ENCODE data around the gene TMEM30B. TPM values are rescaled to one million over a fixed set of nuclear protein-coding genes. Genes with fewer than 3 reads are reported as not detected.

The TMEM30B gene
- total RNA-seq, 4 donors from 2014 or later, result 0.83 to 4.4 (median 3.0) TPM

DNA sequence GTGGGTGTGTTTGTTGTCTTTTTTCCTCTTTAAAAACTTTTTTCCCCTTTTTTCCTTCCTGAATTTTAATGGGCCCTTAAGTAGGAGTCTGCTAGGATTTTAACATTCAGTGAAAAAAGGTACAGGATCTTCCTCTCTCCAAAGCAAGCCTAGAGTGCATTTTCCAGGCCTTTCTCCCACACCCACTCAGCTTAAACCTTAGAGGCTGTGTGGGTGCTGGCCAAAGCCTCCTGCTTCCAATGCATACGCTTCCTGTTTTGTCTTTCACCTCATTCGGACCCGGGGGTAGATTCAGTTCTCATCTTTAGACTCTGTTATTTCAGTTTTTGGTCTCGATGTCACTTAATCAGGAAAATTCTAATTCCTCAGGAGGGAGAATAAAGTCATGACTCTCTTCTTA, 51.2 kb downstream of the TMEM30B start:
- H3K4me3 ChIP-seq, result no peak overlapping the region
- TF ChIP-seq CTCF (IDR thresholded peaks at IDR 0.05) (no peak), POLR2A (IDR thresholded peaks at IDR 0.05; ENCODE audit: low read depth) (no peak), POLR2AphosphoS5 (IDR thresholded peaks at IDR 0.05) (no peak), EP300 (IDR thresholded peaks at IDR 0.05) (no peak)
- intact Hi-C loops (cut with DNase I), result no loop called here
- no peak for DNase-seq (ENCODE audit: extremely low spot score)
- WGBS, result 73% methylated on average over 4 of the region's 4 CpGs
- no peak overlapping the region for H3K27ac ChIP-seq (replicated peaks in 1 of 4)
- peaks cover 0 to 8% (median 3%) of the 10 kb centered on the region in 4 donors for H3K4me1 ChIP-seq
- H3K9me3 ChIP-seq, result no peaks in the 10 kb centered on the region
- no peaks in the 10 kb centered on the region for H3K27me3 ChIP-seq
- H3K36me3 ChIP-seq, result no peaks in the 10 kb centered on the region

GRCh38 chr14:61229475-61229888, 51.7 kb downstream of the TMEM30B start:
- Histone ChIP-seq H3K36me3 (no peaks in the 10 kb centered on the region), H3K9me3 (no peaks in the 10 kb centered on the region), H3K27ac (replicated peaks in 1 of 4) (no peak overlapping the region), H3K4me1 (peaks cover 0 to 8% (median 3%) of the 10 kb centered on the region in 4 donors), H3K27me3 (no peaks in the 10 kb centered on the region), H3K4me3 (no peak overlapping the region)
- intact Hi-C loops (cut with DNase I), result no loop called here
- DNase-seq (ENCODE audit: extremely low spot score), result no peak
- WGBS, result 83% methylated on average over 6 of the region's 6 CpGs
- TF ChIP-seq CTCF (IDR thresholded peaks at IDR 0.05) (no peak), EP300 (IDR thresholded peaks at IDR 0.05) (no peak), POLR2A (IDR thresholded peaks at IDR 0.05; ENCODE audit: low read depth) (no peak), POLR2AphosphoS5 (IDR thresholded peaks at IDR 0.05) (no peak)

DNA sequence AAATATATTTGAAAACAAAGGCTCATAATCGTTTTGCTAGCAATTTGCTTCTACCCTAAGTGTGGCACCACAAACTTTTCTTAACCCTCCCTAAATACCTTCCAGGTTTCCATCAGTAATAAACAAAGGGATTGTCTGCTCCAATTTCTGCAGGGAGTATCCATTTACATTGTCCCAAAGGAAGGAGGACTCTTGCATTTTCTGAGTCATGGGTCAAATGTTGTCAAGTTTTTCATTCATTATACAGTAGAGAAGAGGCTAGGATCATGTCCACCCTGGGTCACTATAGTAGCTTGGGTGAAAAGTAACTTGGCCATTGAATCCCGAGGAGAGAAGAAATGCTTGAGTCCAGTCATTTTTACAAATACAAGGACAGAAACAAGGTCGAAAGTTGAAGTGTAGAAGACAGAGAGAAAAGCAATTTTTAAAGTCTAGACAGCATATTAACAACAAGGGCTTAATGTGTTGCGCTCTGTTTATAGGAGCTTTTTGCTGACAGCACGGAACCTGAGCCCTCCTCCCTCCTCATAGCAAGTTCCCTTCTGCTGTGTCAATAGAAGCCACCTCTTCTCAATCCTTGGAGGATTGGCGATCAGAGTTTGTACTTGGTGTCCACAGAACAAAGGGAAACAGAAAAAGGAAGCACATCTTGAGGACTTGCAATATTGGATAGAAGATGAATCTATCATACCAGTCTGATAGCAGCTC, 53.1 kb downstream of the TMEM30B start:
- no peak overlapping the region for H3K27ac ChIP-seq (replicated peaks in 1 of 4)
- DNase-seq (ENCODE audit: extremely low spot score), result no peak
- WGBS, result 75% methylated on average over 6 of the region's 6 CpGs
- TF ChIP-seq CTCF (IDR thresholded peaks at IDR 0.05) (no peak), EP300 (IDR thresholded peaks at IDR 0.05) (no peak), POLR2A (IDR thresholded peaks at IDR 0.05; ENCODE audit: low read depth) (no peak), POLR2AphosphoS5 (IDR thresholded peaks at IDR 0.05) (no peak)
- peaks cover 0 to 8% (median 4%) of the 10 kb centered on the region in 4 donors for H3K4me1 ChIP-seq
- intact Hi-C loops (cut with DNase I), result no loop called here
- no peaks in the 10 kb centered on the region for H3K27me3 ChIP-seq
- H3K9me3 ChIP-seq, result no peaks in the 10 kb centered on the region
- H3K36me3 ChIP-seq, result no peaks in the 10 kb centered on the region
- H3K4me3 ChIP-seq, result no peak overlapping the region

Other genes with a start within 250 kb of the TMEM30B start
- gene PRKCH, start 40.2 kb upstream of the TMEM30B start, total RNA-seq, result 10 to 100 TPM; 13.3 to 67.6 (median 32.2) TPM